Fibroblast of upper back skin (primary cell): ENCODE results near the gene PCSK2.
A peak's percentile ranks its signal among the peaks of the same experiment; 100 is the strongest.

Source experiments
- DNase-seq: peaks from one replicate; pipeline ENCODE4 v3.0.0-alpha.2; 2013

The PCSK2 gene

GRCh38 chr20:17343656-17344452, 117.0 kb downstream of the PCSK2 start:
- peak; percentile 96 for DNase-seq

- DNase-seq = no peak
Observed at GRCh38 chr20:17344790-17345189, 118.0 kb downstream of the PCSK2 start.

GRCh38 chr20:17345321-17345720, 118.5 kb downstream of the PCSK2 start:
- peak; percentile 43 for DNase-seq

GRCh38 chr20:17350321-17350720, 123.5 kb downstream of the PCSK2 start:
- no peak for DNase-seq

GRCh38 chr20:17357238-17357637, 130.4 kb downstream of the PCSK2 start:
- no peak for DNase-seq

GRCh38 chr20:17358854-17359253, 132.0 kb downstream of the PCSK2 start:
- no peak for DNase-seq

GRCh38 chr20:17364681-17365080, 137.8 kb downstream of the PCSK2 start:
- DNase-seq = no peak

GRCh38 chr20:17365831-17366230, 139.0 kb downstream of the PCSK2 start:
- no peak for DNase-seq

- DNase-seq = no peak
Observed at GRCh38 chr20:17369506-17369905, 142.7 kb downstream of the PCSK2 start.

- no peak for DNase-seq
Observed at GRCh38 chr20:17372806-17373440, 146.1 kb downstream of the PCSK2 start.

- DNase-seq = no peak
Observed at GRCh38 chr20:17374086-17374485, 147.2 kb downstream of the PCSK2 start.

GRCh38 chr20:17376031-17376430, 149.2 kb downstream of the PCSK2 start:
- no peak for DNase-seq

GRCh38 chr20:17377231-17377630, 150.4 kb downstream of the PCSK2 start:
- no peak for DNase-seq

GRCh38 chr20:17379651-17380050, 152.8 kb downstream of the PCSK2 start:
- no peak for DNase-seq

- DNase-seq = peak; percentile 53
Observed at GRCh38 chr20:17380801-17381200, 154.0 kb downstream of the PCSK2 start.

- peak; percentile 30 for DNase-seq
Observed at GRCh38 chr20:17381724-17382123, 154.9 kb downstream of the PCSK2 start.

GRCh38 chr20:17385798-17386197, 159.0 kb downstream of the PCSK2 start:
- no peak for DNase-seq

- DNase-seq = no peak
Observed at GRCh38 chr20:17390655-17391054, 163.8 kb downstream of the PCSK2 start.

GRCh38 chr20:17391127-17391771, 164.4 kb downstream of the PCSK2 start:
- DNase-seq = no peak

- no peak for DNase-seq
Observed at GRCh38 chr20:17394411-17394810, 167.6 kb downstream of the PCSK2 start.

GRCh38 chr20:17395729-17396128, 168.9 kb downstream of the PCSK2 start:
- DNase-seq = no peak

- no peak for DNase-seq
Observed at GRCh38 chr20:17399303-17399985, 172.6 kb downstream of the PCSK2 start.

GRCh38 chr20:17403461-17403860, 176.6 kb downstream of the PCSK2 start:
- DNase-seq = no peak
